Activated effector memory CD4-positive, alpha-beta T cell treated with Interleukin-2 at 50 U/mL for 16 hours (primary cell): ENCODE measurements around the gene CCDC142.

Experiments used
- DNase-seq: peaks from one replicate; pipeline ENCODE4 v3.0.0-alpha.2; 2020

The CCDC142 gene

GRCh38 chr2:74513605-74514367 is 31.0 kb upstream of the CCDC142 start:
- no peak for DNase-seq

DNA sequence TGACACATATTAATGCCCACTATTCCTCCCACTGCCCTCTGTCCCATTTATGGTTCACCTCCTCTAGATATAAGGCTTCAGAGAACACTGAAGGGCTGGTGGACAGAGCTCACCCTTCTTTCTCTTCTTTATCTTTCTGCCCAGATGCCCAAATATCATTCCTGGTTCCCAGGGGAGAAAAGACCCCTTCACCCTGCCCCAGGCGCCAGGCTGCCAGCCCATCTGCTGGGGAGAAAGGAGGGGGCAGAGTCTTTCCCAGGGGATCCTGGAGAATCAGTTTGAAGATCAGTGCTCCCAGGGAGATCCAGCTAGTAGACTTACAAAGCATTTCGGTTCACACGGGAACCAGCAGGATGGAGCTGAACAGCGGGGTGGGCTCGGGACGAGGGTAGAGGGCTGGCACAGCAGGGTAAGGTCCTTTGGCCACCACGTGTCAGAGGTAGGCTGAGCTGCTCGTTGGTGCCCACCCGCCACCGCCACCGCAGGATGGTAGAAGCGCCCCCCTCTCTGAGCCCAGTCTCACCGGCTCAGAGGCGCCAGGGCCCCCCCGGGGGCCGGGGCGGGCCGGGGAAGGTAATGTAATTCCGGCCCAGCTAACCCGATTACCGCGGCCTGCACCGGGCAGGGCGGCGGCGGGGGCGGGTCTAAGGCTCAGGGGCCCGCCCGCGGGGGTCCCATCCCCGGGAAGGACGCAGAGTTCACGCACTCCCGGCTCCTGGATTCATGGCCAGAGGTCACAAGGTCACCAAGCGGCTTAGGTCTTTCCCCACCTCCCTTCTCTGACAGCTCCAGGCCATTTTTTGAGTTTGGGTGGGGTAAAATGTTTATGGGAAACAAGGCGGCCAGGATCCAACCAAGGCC is 30.2 kb upstream of the CCDC142 start:
- DNase-seq = no peak

DNA sequence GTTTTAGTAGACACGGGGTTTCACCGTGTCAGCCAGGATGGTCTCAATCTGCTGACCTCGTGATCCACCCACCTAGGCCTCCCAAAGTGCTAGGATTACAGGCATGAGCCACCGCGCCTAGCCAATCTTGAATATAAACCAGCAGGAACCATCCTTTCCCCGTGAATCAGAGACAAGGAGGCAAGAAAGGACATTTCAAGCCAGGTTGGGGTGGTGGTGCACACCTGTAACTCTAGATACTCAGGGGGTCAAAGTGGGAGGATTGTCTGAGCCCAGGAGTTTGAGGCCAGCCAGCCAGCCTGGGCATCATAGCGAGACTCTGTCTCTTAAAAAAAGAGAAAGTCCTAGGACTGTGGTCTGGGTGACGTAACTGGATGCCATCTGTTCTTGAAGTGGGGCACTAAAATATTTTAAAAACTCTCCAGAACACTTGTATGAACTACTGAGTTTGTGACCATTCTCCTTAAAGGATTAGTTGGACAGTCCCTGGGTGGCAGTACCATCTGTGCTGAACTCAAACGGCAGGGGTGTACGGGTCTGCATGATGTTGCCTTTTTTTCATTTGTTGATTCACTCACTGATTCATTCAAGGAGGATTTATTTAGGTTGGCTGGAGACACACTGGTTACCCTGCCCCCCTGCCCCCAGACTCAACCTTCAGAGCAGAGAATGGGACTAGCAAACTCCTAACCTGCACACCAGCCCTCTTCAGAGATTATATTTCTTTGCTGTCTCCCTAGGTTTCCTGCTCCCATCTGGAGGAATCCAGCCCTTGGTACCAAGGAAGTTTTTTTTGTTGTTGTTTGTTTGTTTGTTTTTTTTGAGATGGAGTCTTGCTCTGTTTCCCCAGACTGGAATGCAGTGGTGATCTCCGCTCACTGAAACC is 28.5 kb upstream of the CCDC142 start:
- DNase-seq = no peak

DNA sequence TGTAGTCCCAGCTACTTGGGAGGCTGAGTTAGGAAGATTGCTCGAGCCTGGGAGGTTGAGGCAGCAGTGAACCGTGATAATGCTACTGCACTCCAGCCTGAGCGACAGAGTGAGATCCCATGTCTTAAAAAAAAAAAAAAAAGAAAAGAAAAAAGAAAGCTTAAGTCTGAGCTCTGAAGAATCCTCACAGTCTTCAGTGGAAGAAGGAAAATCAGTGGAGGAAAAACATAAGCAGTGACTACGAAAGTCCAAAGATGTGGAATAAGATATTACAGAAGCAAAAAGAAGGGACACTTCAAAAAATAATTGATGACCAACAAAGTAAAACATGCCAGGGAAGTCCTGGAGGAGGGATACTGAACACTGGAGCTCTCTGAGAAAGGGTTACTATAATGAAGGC is 27.5 kb upstream of the CCDC142 start:
- DNase-seq = no peak

- DNase-seq = no peak
Measured at GRCh38 chr2:74507926-74508520, 25.2 kb upstream of the CCDC142 start.

GRCh38 chr2:74507145-74507925 is 24.5 kb upstream of the CCDC142 start, which contains the start of gene PCGF1:
Gene PCGF1 (minus strand): TSS chr2:74507695. CDS start chr2:74507668, 27 bp downstream.
- DNase-seq = peak; percentile 98

DNA sequence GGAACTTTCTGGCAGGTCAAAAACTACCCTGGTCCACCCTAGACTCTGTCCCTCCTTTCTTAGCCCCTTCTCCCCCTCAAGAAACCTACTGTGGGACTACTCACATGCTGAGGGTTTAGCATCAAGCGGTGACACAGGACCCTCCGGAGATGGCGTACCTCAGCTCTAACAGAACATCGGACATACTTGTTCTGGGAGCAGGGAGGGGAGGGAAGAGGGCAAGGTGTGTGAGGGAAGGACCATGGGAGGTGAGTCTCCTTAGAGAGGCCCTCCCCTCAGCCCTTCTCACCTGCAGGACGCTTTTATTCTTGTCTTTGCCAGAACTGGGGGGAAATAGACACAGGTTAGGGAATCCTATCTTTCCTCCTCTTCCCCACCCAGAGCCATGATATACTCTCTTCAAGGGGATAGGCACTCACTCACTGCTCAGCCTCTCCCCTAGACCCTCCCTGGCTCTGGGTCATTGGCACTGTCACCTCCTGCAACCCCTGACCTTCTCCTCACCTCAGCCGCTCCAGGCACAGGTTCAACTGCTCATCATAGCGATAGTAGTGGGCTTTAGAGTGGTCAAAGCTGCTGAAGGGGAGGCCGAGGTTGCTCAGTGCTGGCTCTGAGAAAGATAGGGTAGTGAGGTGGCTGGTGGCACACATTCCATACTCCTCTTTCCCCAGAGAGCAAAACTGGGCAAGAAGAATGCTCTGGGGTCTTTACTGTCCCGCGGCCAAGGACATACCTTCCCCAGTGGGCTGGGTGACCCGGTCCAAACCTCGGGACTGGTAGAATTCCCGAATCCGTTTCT is 22.8 kb upstream of the CCDC142 start:
- no peak for DNase-seq

GRCh38 chr2:74504591-74504990 is 21.8 kb upstream of the CCDC142 start:
- no peak for DNase-seq

GRCh38 chr2:74503506-74504475 is 21.0 kb upstream of the CCDC142 start:
- DNase-seq = no peak

- DNase-seq = no peak
Measured at GRCh38 chr2:74502720-74503505, 20.1 kb upstream of the CCDC142 start.

DNA sequence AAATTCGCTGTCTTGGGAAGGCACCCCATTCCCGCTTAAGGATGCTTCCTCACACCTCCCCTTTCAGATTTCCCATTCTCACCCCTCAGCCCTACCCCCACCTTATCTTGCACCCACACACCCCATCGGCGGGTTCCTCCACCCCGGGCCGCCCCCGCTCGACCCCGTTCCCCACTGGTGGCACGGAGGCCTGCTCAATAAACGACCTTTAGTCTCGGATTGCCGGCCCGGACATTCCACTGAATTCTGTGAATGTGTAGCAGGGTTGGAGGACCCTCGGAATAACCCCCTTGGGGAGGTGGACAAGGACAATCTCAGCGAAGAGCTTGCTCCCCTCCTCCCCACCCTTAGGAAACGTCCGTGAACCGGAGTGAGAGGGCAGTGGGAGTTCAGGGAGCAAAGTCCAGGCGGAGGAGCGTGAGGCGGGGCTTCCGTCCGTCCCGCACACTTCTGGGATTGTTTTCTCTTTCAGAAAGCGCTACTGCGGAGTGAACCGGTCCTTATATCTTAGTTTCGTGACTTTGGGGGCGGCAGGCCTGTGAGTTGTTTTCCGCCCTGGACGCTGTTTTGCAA is 19.4 kb upstream of the CCDC142 start:
- DNase-seq = no peak

GRCh38 chr2:74501335-74502071 is 18.7 kb upstream of the CCDC142 start:
- DNase-seq = no peak

GRCh38 chr2:74500578-74500946 is 17.8 kb upstream of the CCDC142 start:
- no peak for DNase-seq

DNA sequence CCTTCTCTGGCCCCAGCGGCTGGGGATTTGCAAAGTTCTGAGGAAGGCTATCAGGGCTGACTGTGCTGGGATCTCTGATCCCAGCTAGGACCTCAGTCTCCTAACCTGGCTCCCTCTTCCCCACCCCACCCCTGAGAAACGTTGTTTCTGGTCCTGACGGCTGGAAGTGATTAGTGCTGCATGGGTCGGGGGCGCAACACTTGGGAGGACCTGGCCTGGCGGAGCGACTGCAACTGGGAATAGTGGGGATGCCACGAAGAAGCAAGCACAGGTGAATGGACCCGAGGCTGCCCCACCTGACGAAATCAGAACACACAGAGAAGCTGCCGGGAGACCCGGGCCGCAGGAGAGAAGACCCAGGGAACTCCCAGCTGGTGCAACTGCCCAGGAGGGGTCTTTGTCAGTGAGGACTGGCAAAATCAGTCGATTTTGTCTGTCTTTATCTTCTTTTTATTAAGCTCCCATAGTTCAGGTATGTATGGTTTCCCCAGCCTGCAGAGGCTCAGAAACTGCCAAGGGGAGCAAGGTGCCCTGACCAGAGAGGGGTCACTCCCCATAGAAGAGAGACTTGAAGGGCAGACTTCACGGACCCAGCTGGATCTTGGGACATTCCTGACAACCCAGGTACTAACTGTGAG is 17.3 kb upstream of the CCDC142 start:
- no peak for DNase-seq

- no peak for DNase-seq
Measured at GRCh38 chr2:74499267-74499939, 16.6 kb upstream of the CCDC142 start, which contains the start of gene LBX2. Gene LBX2 (minus strand): TSS chr2:74499603. CDS start chr2:74499537, 66 bp downstream.

DNA sequence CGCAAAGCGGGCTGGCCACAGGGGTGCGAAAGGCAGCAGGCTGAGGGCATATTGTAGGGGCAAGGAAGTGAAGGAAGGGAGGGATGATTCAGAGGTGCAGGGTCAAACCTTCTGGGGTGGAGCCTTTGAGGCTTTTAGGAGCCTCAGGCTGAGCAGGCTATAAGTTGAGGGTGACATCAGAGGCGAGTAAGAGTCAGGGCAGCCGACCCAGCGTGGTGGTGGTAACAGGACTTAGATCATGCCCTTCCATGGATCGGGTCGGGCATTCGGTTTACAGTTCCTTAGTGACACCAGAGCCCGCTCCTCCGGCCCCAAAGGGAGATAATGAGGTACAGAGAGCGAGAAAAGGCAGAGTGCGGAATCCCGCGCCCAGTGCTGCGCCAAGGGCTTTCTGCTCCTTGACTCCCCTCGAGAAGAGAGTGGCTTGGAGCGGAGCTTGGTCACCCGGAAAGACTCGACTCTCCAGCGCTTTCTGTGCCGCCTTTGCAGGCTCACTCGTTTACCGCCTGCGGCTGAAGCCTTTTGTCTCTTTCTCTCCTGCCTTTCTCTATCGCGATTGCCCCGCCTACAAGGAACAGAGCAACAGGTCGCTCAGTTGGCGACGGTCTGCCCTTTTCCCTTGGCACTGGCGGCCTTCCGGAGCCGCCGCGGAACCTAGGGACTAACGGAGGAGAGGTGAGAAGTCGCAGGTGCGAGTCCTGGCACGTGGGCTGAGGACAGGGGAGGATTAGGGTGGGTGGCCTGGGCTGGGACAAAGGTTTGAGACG is 15.9 kb upstream of the CCDC142 start:
- DNase-seq = no peak
